HL-60/S4 treated with phorbol 12-myristate 13-acetate at 8.2 ng/mL for 4 days and 3 days (cell line): ENCODE results near the gene ZNF407.

Source experiments
- in situ Hi-C: fragments of 300-500 bp; cut with MboI; formaldehyde crosslinking; loops from 2 replicates; pipeline ENCODE4 v1.15.0; 2022; ENCODE audit warnings: low sequenced_read_pairs

ZNF407 gene

GRCh38 chr18:74625157-74625556, 27.5 kb downstream of the ZNF407 start:
- in situ Hi-C loops = no loop called here

GRCh38 chr18:74626049-74626874, 28.6 kb downstream of the ZNF407 start:
- in situ Hi-C loops = no loop called here

GRCh38 chr18:74630804-74631203, 33.1 kb downstream of the ZNF407 start:
- in situ Hi-C loops = no loop called here

GRCh38 chr18:74631212-74631611, 33.5 kb downstream of the ZNF407 start:
- in situ Hi-C loops = no loop called here

GRCh38 chr18:74631623-74632350, 34.1 kb downstream of the ZNF407 start:
- in situ Hi-C loops = no loop called here

- in situ Hi-C loops = no loop called here
Observed at GRCh38 chr18:74632351-74632679, 34.6 kb downstream of the ZNF407 start.

- in situ Hi-C loops = no loop called here
Observed at GRCh38 chr18:74632856-74633255, 35.2 kb downstream of the ZNF407 start.

GRCh38 chr18:74633652-74634352, 36.1 kb downstream of the ZNF407 start:
- in situ Hi-C loops = no loop called here

GRCh38 chr18:74635224-74635975, 37.7 kb downstream of the ZNF407 start:
- in situ Hi-C loops = no loop called here

GRCh38 chr18:74637070-74637469, 39.4 kb downstream of the ZNF407 start:
- in situ Hi-C loops = no loop called here

- in situ Hi-C loops = no loop called here
Observed at GRCh38 chr18:74638210-74638609, 40.5 kb downstream of the ZNF407 start.

GRCh38 chr18:74644713-74645112, 47.0 kb downstream of the ZNF407 start:
- in situ Hi-C loops = loop anchor here (10.0 kb wide), 1 partner anchor 840 kb away; no protein-coding TSS in a partner anchor

GRCh38 chr18:74645679-74646078, 48.0 kb downstream of the ZNF407 start:
- in situ Hi-C loops = loop anchor here (10.0 kb wide), 1 partner anchor 839 kb away; no protein-coding TSS in a partner anchor

- in situ Hi-C loops = no loop called here
Observed at GRCh38 chr18:74651327-74652128, 53.9 kb downstream of the ZNF407 start.

GRCh38 chr18:74652392-74652988, 54.8 kb downstream of the ZNF407 start:
- in situ Hi-C loops = no loop called here

- in situ Hi-C loops = no loop called here
Observed at GRCh38 chr18:74654638-74655037, 57.0 kb downstream of the ZNF407 start.

GRCh38 chr18:74661008-74661407, 63.3 kb downstream of the ZNF407 start:
- in situ Hi-C loops = no loop called here

GRCh38 chr18:74661691-74662090, 64.0 kb downstream of the ZNF407 start:
- in situ Hi-C loops = no loop called here

- in situ Hi-C loops = no loop called here
Observed at GRCh38 chr18:74662622-74663021, 65.0 kb downstream of the ZNF407 start.

GRCh38 chr18:74665346-74665745, 67.7 kb downstream of the ZNF407 start:
- in situ Hi-C loops = no loop called here
